Uterus (tissue), 4 donors: Measurements from ENCODE around the gene SIAH2. TPM values are rescaled to one million over a fixed set of nuclear protein-coding genes. Genes with fewer than 3 reads are reported as not detected.

Source experiments
- DNase-seq, 2 donors: peaks; one replicate each; pipeline ENCODE4 v3.0.0-alpha.2; 2019 to 2020
- H3K27ac ChIP-seq, 2 donors: fragments of 200-600 bp; sonication (generic); 1 replicate in 1 of 2; 2 replicates in 1 of 2; pipeline ENCODE4 v1.5.1; 2016 to 2018
- H3K27me3 ChIP-seq, 2 donors: fragments of 200-600 bp; sonication (generic); one replicate each; pipeline ENCODE4 v1.5.1; 2018 to 2019; ENCODE audit warnings: control low read depth in 1 of 2
- H3K36me3 ChIP-seq, 2 donors: fragments of 200-600 bp; sonication (generic); one replicate each; pipeline ENCODE4 v1.5.1; 2019; ENCODE audit warnings: control low read depth in 1 of 2
- H3K4me1 ChIP-seq, 2 donors: fragments of 200-600 bp; sonication (generic); one replicate each; pipeline ENCODE4 v1.5.1; 2018 to 2019; ENCODE audit warnings: control low read depth in 1 of 2
- H3K4me3 ChIP-seq, 2 donors: fragments of 200-600 bp; sonication (generic); 1 replicate in 1 of 2; 2 replicates in 1 of 2; pipeline ENCODE4 v1.5.1; 2018 to 2019; ENCODE audit warnings: mild to moderate bottlenecking in 1 of 2
- H3K9me3 ChIP-seq, 2 donors: fragments of 200-600 bp; sonication (generic); one replicate each; pipeline ENCODE4 v1.5.1; 2019; ENCODE audit warnings: control low read depth in 1 of 2
- POLR2A ChIP-seq, 2 donors: fragments of 450-650 bp; IDR thresholded peaks; one replicate each; pipeline ENCODE4 v1.6.1; 2016; ENCODE audit warnings: antibody characterized with exemption in 2 of 2, mild to moderate bottlenecking in 1 of 2, moderate library complexity in 1 of 2
- intact Hi-C: fragments of 100-400 bp; cut with DNase I; formaldehyde crosslinking; loops from one replicate; pipeline ENCODE4 v1.15.1; 2023; ENCODE audit warnings: low total_unique reads
- total RNA-seq, 4 donors: library from RNA; depleted of rRNA in 3 of 4; stranded (reverse); fragments of >200 nt in 3 of 4; gene quantifications; one replicate each; pipeline versions ENCODE4 v1.1.0 to v1.2.4, GENCODE V29; 2014 to 2023
- TF ChIP-seq, protein P1 (sequence below), 4 experiments: fragments of 200-600 bp in 2 of 4; fragments of 450-650 bp in 2 of 4; sonication (generic) in 2 of 4; IDR thresholded peaks; one replicate each; pipeline ENCODE4 v1.5.1; 2016 to 2019; ENCODE audit warnings: antibody characterized with exemption in 4 of 4, mild to moderate bottlenecking in 2 of 4, moderate library complexity in 1 of 4
- donor health status: DM: yes; HTN: yes; CAD: no.

Gene SIAH2
- total RNA-seq, 4 donors from 2014 or later: 25.4 to 63.8 (median 43.6) TPM

DNA sequence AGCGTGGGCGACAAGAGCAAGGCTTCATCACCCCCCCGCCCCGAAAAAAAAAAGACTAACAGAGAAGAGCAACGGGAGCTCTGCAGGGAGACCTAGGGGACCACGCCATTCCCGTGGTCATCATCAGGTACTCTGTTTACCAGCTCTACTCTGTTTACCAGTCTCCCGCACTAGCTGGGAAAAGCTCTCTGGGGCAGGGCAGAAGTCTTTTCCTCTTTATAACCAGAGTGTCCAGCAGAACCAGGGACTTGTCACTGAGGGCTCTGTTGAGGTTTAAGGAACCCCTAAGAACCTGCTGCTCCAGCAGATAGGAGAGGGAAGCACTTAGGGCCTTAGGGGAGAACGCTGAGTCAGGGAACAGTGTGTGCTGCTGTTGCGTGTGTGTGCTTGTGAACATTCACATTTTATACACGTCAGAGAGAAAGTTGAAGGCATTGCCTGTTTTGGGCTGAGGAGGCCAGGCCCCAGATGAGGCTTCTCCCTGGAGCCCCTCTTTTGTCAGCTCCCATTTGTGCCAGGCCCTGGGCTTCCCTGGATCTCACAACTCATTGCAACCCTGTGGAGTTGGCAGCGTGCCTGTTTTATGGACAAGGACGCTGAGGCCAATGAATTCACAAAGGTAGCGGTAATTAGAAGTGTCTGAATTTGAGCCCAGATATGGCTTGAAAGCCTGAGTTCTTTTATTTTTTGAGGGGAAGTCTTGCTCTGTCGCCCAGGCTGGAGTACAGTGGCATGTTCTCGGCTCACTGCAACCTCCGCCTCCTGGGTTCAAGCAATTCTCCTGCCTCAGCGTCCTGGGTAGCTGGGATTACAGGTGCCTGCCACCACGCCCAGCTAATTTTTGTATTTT lies 35.1 kb downstream of the SIAH2 start:
- H3K9me3 ChIP-seq: no peaks in the 10 kb centered on the region
- intact Hi-C loops: loop anchor here (10.0 kb wide), 1 partner anchor 57 kb away; no protein-coding TSS in a partner anchor
- H3K4me3 ChIP-seq: no peak overlapping the region
- DNase-seq: no peak
- H3K4me1 ChIP-seq: peaks cover 0 to 4% of the 10 kb centered on the region in 2 donors
- TF ChIP-seq, protein P1, sequence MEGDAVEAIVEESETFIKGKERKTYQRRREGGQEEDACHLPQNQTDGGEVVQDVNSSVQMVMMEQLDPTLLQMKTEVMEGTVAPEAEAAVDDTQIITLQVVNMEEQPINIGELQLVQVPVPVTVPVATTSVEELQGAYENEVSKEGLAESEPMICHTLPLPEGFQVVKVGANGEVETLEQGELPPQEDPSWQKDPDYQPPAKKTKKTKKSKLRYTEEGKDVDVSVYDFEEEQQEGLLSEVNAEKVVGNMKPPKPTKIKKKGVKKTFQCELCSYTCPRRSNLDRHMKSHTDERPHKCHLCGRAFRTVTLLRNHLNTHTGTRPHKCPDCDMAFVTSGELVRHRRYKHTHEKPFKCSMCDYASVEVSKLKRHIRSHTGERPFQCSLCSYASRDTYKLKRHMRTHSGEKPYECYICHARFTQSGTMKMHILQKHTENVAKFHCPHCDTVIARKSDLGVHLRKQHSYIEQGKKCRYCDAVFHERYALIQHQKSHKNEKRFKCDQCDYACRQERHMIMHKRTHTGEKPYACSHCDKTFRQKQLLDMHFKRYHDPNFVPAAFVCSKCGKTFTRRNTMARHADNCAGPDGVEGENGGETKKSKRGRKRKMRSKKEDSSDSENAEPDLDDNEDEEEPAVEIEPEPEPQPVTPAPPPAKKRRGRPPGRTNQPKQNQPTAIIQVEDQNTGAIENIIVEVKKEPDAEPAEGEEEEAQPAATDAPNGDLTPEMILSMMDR (IDR thresholded peaks at IDR 0.05): no peak
- no peak for TF ChIP-seq POLR2A (IDR thresholded peaks at IDR 0.05)
- no peak overlapping the region for H3K27ac ChIP-seq
- H3K36me3 ChIP-seq: no peaks in the 10 kb centered on the region
- H3K27me3 ChIP-seq: no peaks in the 10 kb centered on the region

DNA sequence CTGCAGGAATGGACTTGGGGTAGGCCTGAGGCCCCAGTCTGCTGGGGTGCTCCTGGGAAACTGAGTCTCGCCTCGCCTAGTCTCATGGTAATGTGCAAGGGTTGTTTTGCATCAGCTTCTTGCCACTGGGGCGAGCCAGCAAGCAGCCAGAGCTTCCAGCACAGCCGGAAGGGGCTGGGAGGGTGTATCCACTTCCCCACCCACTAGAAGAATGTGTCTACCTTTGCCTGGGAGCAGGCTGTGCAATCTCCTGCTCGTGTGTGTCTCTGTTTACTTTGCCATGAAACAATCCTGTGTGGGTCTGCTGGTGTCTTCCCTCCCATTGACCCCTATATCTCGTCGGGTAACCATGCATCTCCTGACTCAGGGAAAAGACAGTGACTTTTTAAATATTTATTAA lies 37.4 kb downstream of the SIAH2 start:
- H3K27me3 ChIP-seq: no peaks in the 10 kb centered on the region
- DNase-seq: no peak
- no peak overlapping the region for H3K27ac ChIP-seq
- peaks cover 0 to 4% of the 10 kb centered on the region in 2 donors for H3K4me1 ChIP-seq
- intact Hi-C loops: loop anchor here (10.0 kb wide), 1 partner anchor 59 kb away; no protein-coding TSS in a partner anchor
- TF ChIP-seq POLR2A (IDR thresholded peaks at IDR 0.05): no peak
- TF ChIP-seq, protein P1 (IDR thresholded peaks at IDR 0.05): no peak
- no peaks in the 10 kb centered on the region for H3K36me3 ChIP-seq
- H3K4me3 ChIP-seq: no peak overlapping the region
- no peaks in the 10 kb centered on the region for H3K9me3 ChIP-seq

DNA sequence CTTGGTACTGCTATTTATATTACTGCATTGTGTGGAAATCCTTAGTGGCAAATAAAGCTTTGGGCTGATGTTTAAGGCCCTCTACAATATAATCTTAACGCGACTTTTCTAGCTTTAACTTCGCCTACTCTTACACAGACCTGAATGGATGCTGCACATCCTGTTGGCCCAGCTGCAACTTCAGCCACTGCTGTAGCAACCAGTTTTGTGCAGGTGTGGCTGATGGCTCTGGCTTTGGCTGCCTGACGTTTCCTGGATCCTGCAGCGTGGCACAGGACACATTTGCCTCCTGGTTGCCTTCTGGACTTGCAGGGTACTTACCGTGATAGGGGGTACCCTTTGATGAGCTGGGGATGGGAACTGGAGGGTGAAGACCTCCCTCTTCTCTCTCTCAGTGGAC lies 39.0 kb downstream of the SIAH2 start:
- intact Hi-C loops: loop anchor here (10.0 kb wide), 1 partner anchor 61 kb away; no protein-coding TSS in a partner anchor
- DNase-seq: no peak
- Histone ChIP-seq H3K27ac (no peak overlapping the region), H3K9me3 (no peaks in the 10 kb centered on the region), H3K4me3 (no peak overlapping the region), H3K4me1 (no peaks in the 10 kb centered on the region), H3K27me3 (no peaks in the 10 kb centered on the region), H3K36me3 (no peaks in the 10 kb centered on the region)
- TF ChIP-seq POLR2A (IDR thresholded peaks at IDR 0.05): no peak
- TF ChIP-seq, protein P1 (IDR thresholded peaks at IDR 0.05): no peak

DNA sequence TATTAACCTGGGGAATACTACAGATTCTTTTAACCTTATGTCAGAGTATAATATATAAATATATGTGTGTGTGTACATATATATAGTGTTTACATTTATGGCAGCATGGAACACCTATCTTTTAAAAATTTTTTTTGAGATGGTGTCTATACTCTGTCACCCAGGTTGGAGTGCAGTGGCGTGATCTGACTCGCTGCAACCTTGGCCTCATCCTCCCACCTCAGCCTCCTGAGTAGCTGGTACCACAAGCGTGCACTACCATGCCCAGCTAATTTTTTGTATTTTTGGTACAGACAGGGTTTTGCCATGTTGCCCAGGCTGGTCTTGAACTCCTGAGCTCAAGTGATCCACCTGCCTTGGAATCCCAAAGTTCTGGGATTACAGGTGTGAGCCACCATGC lies 40.7 kb downstream of the SIAH2 start:
- intact Hi-C loops: loop anchor here (10.0 kb wide), 1 partner anchor 63 kb away; no protein-coding TSS in a partner anchor
- H3K36me3 ChIP-seq: no peaks in the 10 kb centered on the region
- DNase-seq: no peak
- TF ChIP-seq, protein P1 (IDR thresholded peaks at IDR 0.05): no peak
- TF ChIP-seq POLR2A (IDR thresholded peaks at IDR 0.05): no peak
- no peak overlapping the region for H3K27ac ChIP-seq
- H3K4me3 ChIP-seq: no peak overlapping the region
- no peaks in the 10 kb centered on the region for H3K27me3 ChIP-seq
- H3K4me1 ChIP-seq: no peaks in the 10 kb centered on the region
- no peaks in the 10 kb centered on the region for H3K9me3 ChIP-seq
